Measurements from ENCODE around the gene NDUFB11. TPM values are rescaled to one million over a fixed set of nuclear protein-coding genes. Genes with fewer than 3 reads are reported as not detected.

The NDUFB11 gene
- total and polyA plus RNA-seq, 2 donors (not counting 3 experiments of a cell fraction or from before 2014, with no cell fraction given), result 65.2 to 88.0 TPM

GRCh38 chrX:47101206-47101605, 43.3 kb downstream of the NDUFB11 start:
- FAIRE-seq (no peak), DNase-seq (ENCODE audit: low read depth, low spot score) (no peak)
- BruUV-seq (replicated peaks), result no TSS peak
- dilution Hi-C loops (cut with MboI; ENCODE audit: extremely low pct_ligation_motif_present, low sequenced_read_pairs) (no loop called here), intact Hi-C loops (cut with micrococcal nuclease) (no loop called here)
- no peaks in the 10 kb centered on the region for H3K79me2 ChIP-seq (ENCODE audit: control insufficient read depth, insufficient read depth, low read length)
- H3K4me1 ChIP-seq (ENCODE audit: control insufficient read depth, extremely low read depth, insufficient read depth, low read length), result no peaks in the 10 kb centered on the region
- CTCF ChIA-PET, result no interaction called here
- no peaks in the 10 kb centered on the region for H3K27me3 ChIP-seq (ENCODE audit: control insufficient read depth in 2 of 2, insufficient read depth in 2 of 2, low read length in 2 of 2)
- H3K9me3 ChIP-seq (replicated peaks; ENCODE audit: control insufficient read depth, insufficient read depth, low read length), result no peaks in the 10 kb centered on the region
- H3K27ac ChIP-seq (ENCODE audit: insufficient read depth, low read depth, low read length), result no peak overlapping the region
- no peak overlapping the region for H3K4me2 ChIP-seq (ENCODE audit: insufficient read depth, low read length)
- H3K36me3 ChIP-seq (ENCODE audit: control insufficient read depth in 2 of 2, extremely low read depth in 1 of 2, insufficient read depth in 2 of 2, low read length in 2 of 2), result no peaks in the 10 kb centered on the region
- H3K4me3 ChIP-seq (replicated peaks in 1 of 3; ENCODE audit: insufficient read depth in 1 of 3, low read depth in 1 of 3, low read length in 3 of 3), result no peak overlapping the region
- no peak overlapping the region for H3K9ac ChIP-seq (replicated peaks; ENCODE audit: extremely low read depth, insufficient read depth, low read length)
- POLR2A ChIA-PET, result no interaction called here
- H3K9me1 ChIP-seq (replicated peaks; ENCODE audit: control insufficient read depth, extremely low read depth, insufficient read depth, low read length), result no peaks in the 10 kb centered on the region
- no peaks in the 10 kb centered on the region for H4K20me1 ChIP-seq (replicated peaks; ENCODE audit: control insufficient read depth, extremely low read depth, insufficient read depth, low read length)
- TF ChIP-seq EZH2 (IDR thresholded peaks at IDR 0.05; ENCODE audit: borderline replicate concordance, low read depth, low read length, severe bottlenecking) (no peak), GATA2 (IDR thresholded peaks at IDR 0.05; ENCODE audit: insufficient read depth, insufficient read length, low read depth, low read length) (no peak), JUN (IDR thresholded peaks at IDR 0.05; ENCODE audit: borderline replicate concordance, insufficient read depth, insufficient read length, low read depth) (no peak), POLR2AphosphoS5 (IDR thresholded peaks at IDR 0.05; ENCODE audit: insufficient read depth, low read depth, low read length) (no peak), FOS (IDR thresholded peaks at IDR 0.05; ENCODE audit: borderline replicate concordance, insufficient read depth, low read length) (no peak)
- TF ChIP-seq, protein P1, sequence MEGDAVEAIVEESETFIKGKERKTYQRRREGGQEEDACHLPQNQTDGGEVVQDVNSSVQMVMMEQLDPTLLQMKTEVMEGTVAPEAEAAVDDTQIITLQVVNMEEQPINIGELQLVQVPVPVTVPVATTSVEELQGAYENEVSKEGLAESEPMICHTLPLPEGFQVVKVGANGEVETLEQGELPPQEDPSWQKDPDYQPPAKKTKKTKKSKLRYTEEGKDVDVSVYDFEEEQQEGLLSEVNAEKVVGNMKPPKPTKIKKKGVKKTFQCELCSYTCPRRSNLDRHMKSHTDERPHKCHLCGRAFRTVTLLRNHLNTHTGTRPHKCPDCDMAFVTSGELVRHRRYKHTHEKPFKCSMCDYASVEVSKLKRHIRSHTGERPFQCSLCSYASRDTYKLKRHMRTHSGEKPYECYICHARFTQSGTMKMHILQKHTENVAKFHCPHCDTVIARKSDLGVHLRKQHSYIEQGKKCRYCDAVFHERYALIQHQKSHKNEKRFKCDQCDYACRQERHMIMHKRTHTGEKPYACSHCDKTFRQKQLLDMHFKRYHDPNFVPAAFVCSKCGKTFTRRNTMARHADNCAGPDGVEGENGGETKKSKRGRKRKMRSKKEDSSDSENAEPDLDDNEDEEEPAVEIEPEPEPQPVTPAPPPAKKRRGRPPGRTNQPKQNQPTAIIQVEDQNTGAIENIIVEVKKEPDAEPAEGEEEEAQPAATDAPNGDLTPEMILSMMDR (IDR thresholded peaks at IDR 0.05; ENCODE audit: extremely low read depth in 1 of 2, insufficient read depth in 1 of 2, low read depth in 1 of 2, low read length in 2 of 2), result no peak
- TF ChIP-seq, protein P2, sequence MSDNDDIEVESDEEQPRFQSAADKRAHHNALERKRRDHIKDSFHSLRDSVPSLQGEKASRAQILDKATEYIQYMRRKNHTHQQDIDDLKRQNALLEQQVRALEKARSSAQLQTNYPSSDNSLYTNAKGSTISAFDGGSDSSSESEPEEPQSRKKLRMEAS (IDR thresholded peaks at IDR 0.05; ENCODE audit: insufficient read depth, insufficient read length), result no peak
- no peak overlapping the region for H2AFZ ChIP-seq (ENCODE audit: low read depth, low read length)
